CD4-positive, alpha-beta T cell (primary cell): ENCODE results near the gene NT5DC4. TPM values are rescaled to one million over a fixed set of nuclear protein-coding genes. Genes with fewer than 3 reads are reported as not detected.
A peak's percentile ranks its signal among the peaks of the same experiment; 100 is the strongest.

ENCODE experiments used
- ATAC-seq: fragments of 200-7000 bp; cut with Tn5 transposase; one replicate; pipeline ENCODE4 v1.10.0; 2022; ENCODE audit warnings: mild to moderate bottlenecking; ENCODE audit not compliant: poor library complexity
- CTCF ChIA-PET: fragments of 350-600 bp; sonication (Branson Sonifier 250); formaldehyde crosslinking; loops from one replicate; lab custom pipeline; 2021; ENCODE audit warnings: antibody characterized with exemption, inconsistent platforms; lab: Charles Lee
- POLR2A ChIA-PET: fragments of 350-600 bp; sonication (Branson Sonifier 250); formaldehyde crosslinking; loops from one replicate; lab custom pipeline; 2021; ENCODE audit warnings: antibody characterized with exemption, inconsistent platforms; lab: Charles Lee
- DNase-seq, 14 experiments: peaks; one replicate each; pipeline ENCODE4 v3.0.0-alpha.2; 2013 to 2020; ENCODE audit warnings: mixed read lengths in 2 of 14
- H3K27ac ChIP-seq, 2 donors: one replicate each; pipeline versions ENCODE4 v1.5.1 to v1.7.0; 2013; ENCODE audit warnings: low read length in 2 of 2, low read depth in 1 of 2, mild to moderate bottlenecking in 1 of 2
- H3K27me3 ChIP-seq, 2 experiments: 1 replicate in 1 of 2; 2 replicates in 1 of 2; pipeline versions ENCODE4 v1.6.1 to v1.7.0; 2013; ENCODE audit warnings: low read length in 2 of 2, control low read depth in 1 of 2, mild to moderate bottlenecking in 1 of 2, moderate library complexity in 1 of 2; ENCODE audit not compliant: insufficient read depth in 2 of 2, control insufficient read depth in 1 of 2
- H3K36me3 ChIP-seq: one replicate; pipeline ENCODE4 v1.6.1; 2013; ENCODE audit warnings: low read length, control low read depth; ENCODE audit not compliant: insufficient read depth
- H3K4me1 ChIP-seq: one replicate; pipeline ENCODE4 v1.6.1; 2013; ENCODE audit warnings: low read length, control low read depth; ENCODE audit not compliant: insufficient read depth
- H3K4me3 ChIP-seq: one replicate; pipeline ENCODE4 v1.5.1; 2013; ENCODE audit warnings: mild to moderate bottlenecking, low read length, moderate library complexity
- H3K9me3 ChIP-seq, 2 experiments: 1 replicate in 1 of 2; 2 replicates in 1 of 2; pipeline versions ENCODE4 v1.6.1 to v1.7.0; 2013; ENCODE audit warnings: low read length in 2 of 2, mild to moderate bottlenecking in 2 of 2, control low read depth in 1 of 2, moderate library complexity in 1 of 2; ENCODE audit not compliant: control insufficient read depth in 1 of 2, insufficient read depth in 1 of 2
- H3K27ac Mint-ChIP-seq: one replicate; pipeline ENCODE4 v1.8.0; 2020; ENCODE audit warnings: mixed read lengths
- H3K27me3 Mint-ChIP-seq: one replicate; pipeline ENCODE4 v1.8.0; 2021; ENCODE audit warnings: mixed read lengths
- H3K36me3 Mint-ChIP-seq: one replicate; pipeline ENCODE4 v1.8.0; 2021; ENCODE audit warnings: low read depth, mixed read lengths
- H3K4me1 Mint-ChIP-seq: one replicate; pipeline ENCODE4 v1.8.0; 2021; ENCODE audit warnings: low read depth, mixed read lengths
- H3K4me3 Mint-ChIP-seq: one replicate; pipeline ENCODE4 v1.8.0; 2020; ENCODE audit warnings: mild to moderate bottlenecking, mixed read lengths
- H3K9me3 Mint-ChIP-seq: one replicate; pipeline ENCODE4 v1.8.0; 2020; ENCODE audit warnings: mixed read lengths
- intact Hi-C, 2 experiments: fragments of 100-400 bp; cut with DNase I in 1 of 2; cut with micrococcal nuclease in 1 of 2; formaldehyde crosslinking; loops; one replicate each; pipeline versions ENCODE4 v1.15.1 to v1.9.0; 2023 to 2025; cut with DNase I, micrococcal nuclease
- total RNA-seq, 174 experiments: library from RNA in 2 of 174; stranded (reverse) in 2 of 174; gene quantifications; one replicate each; pipeline ENCODE4 v1.2.3 and lab custom pipeline; 2021 to 2026
- TF ChIP-seq, protein P1 (sequence below): fragments of 200-600 bp; IDR thresholded peaks from one replicate; pipeline ENCODE4 v1.8.0; 2022; ENCODE audit warnings: antibody characterized with exemption, mild to moderate bottlenecking

The NT5DC4 gene
- total RNA-seq, 2 experiments from 2014 or later: not detected

DNA sequence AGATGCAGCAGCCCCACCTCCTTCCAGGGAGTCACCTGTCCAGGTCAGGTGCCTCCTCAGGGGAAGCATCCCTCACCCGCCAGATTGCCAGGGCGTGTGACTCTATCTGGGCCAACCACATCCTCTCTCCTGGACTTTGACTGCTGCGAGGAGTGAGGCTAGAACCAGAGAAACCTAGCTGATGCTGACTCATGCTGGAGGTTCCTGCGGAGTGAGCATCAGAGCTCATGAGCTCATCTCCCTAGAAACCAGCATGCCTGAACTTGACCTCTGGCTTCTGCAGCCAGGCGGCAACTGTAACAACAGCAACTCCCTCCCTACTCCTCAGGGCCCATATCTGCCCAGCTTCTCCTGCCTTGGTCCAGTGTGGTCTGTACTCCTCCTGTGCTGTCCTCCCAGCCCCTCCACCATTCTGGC, 28.3 kb upstream of the NT5DC4 start:
- ChIA-PET CTCF (interaction anchor here (0.8 to 4.0 kb wide), 3 partner anchors 34 to 92 kb away, joined by 4 to 41 read pairs (median 5); no protein-coding TSS in a partner anchor), POLR2A (interaction anchor here (0.8 to 3.9 kb wide), 9 partner anchors 13 to 93 kb away, joined by 3 to 26 read pairs (median 4); partner anchors contain the start of gene SLC20A1)
- no peaks in the 10 kb centered on the region for H3K36me3 ChIP-seq
- Mint-ChIP-seq H3K9me3 (no peaks in the 10 kb centered on the region), H3K4me3 (peak overlapping the region; percentile 14), H3K27me3 (no peaks in the 10 kb centered on the region), H3K4me1 (peaks cover 22% of the 10 kb centered on the region), H3K36me3 (no peaks in the 10 kb centered on the region), H3K27ac (peak overlapping the region; percentile 51)
- ATAC-seq: peak; percentile 69
- peak overlapping the region in 1 of 2 donors; percentile 48 for H3K27ac ChIP-seq
- peak in 12 of 14 experiments; percentile 12 to 85 (median 35) for DNase-seq
- H3K27me3 ChIP-seq: peaks cover 0 to 3% of the 10 kb centered on the region in 2 experiments
- TF ChIP-seq, protein P1, sequence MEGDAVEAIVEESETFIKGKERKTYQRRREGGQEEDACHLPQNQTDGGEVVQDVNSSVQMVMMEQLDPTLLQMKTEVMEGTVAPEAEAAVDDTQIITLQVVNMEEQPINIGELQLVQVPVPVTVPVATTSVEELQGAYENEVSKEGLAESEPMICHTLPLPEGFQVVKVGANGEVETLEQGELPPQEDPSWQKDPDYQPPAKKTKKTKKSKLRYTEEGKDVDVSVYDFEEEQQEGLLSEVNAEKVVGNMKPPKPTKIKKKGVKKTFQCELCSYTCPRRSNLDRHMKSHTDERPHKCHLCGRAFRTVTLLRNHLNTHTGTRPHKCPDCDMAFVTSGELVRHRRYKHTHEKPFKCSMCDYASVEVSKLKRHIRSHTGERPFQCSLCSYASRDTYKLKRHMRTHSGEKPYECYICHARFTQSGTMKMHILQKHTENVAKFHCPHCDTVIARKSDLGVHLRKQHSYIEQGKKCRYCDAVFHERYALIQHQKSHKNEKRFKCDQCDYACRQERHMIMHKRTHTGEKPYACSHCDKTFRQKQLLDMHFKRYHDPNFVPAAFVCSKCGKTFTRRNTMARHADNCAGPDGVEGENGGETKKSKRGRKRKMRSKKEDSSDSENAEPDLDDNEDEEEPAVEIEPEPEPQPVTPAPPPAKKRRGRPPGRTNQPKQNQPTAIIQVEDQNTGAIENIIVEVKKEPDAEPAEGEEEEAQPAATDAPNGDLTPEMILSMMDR: no peak
- H3K4me3 ChIP-seq: no peak overlapping the region
- H3K9me3 ChIP-seq: no peaks in the 10 kb centered on the region
- peaks cover 31% of the 10 kb centered on the region for H3K4me1 ChIP-seq
- intact Hi-C loops: no loop called here

DNA sequence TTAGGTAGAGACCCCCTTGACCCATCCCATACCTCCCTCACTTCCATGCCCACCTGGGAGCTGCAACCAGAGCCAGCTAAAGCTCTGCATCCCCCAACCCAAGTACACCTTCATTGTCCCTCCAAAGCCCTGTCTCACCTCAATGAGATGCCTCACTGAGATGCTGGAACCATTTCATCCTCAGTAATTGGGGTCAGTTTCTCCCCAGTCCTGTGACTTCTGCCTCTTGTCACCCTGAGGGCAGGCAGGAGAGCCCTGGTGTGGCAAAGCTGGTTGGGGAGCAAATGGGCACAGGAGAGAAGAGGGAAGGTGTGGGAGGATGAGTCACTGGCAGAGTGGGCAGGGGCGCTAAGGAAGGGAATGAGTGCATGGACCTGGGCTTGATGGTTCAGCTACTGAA, 27.9 kb upstream of the NT5DC4 start:
- Mint-ChIP-seq H3K27ac (peak overlapping the region; percentile 51), H3K9me3 (no peaks in the 10 kb centered on the region), H3K4me1 (peaks cover 22% of the 10 kb centered on the region), H3K27me3 (no peaks in the 10 kb centered on the region), H3K36me3 (no peaks in the 10 kb centered on the region), H3K4me3 (peak overlapping the region; percentile 14)
- DNase-seq: peak in 1 of 14 experiments; percentile 34
- Histone ChIP-seq H3K4me1 (peaks cover 31% of the 10 kb centered on the region), H3K36me3 (no peaks in the 10 kb centered on the region), H3K27ac (peak overlapping the region in 1 of 2 donors; percentile 48), H3K4me3 (no peak overlapping the region), H3K27me3 (peaks cover 0 to 3% of the 10 kb centered on the region in 2 experiments), H3K9me3 (no peaks in the 10 kb centered on the region)
- ATAC-seq: no peak
- intact Hi-C loops: no loop called here
- TF ChIP-seq, protein P1: no peak
- ChIA-PET POLR2A (interaction anchor here (0.8 to 3.9 kb wide), 8 partner anchors 14 to 93 kb away, joined by 3 to 26 read pairs (median 4); partner anchors contain the start of gene SLC20A1), CTCF (interaction anchor here (4.0 kb wide), 1 partner anchor 66 kb away, joined by 41 read pairs; no protein-coding TSS in a partner anchor)

- DNase-seq (no peak), ATAC-seq (no peak)
- peaks cover 31% of the 10 kb centered on the region for H3K4me1 ChIP-seq
- H3K27me3 ChIP-seq: peaks cover 0 to 3% of the 10 kb centered on the region in 2 experiments
- H3K27ac ChIP-seq: no peak overlapping the region
- no peak overlapping the region for H3K4me3 Mint-ChIP-seq
- no peaks in the 10 kb centered on the region for H3K36me3 ChIP-seq
- peaks cover 22% of the 10 kb centered on the region for H3K4me1 Mint-ChIP-seq
- no peaks in the 10 kb centered on the region for H3K9me3 ChIP-seq
- POLR2A ChIA-PET: interaction anchor here (2.1 kb wide), 1 partner anchor 63 kb away, joined by 10 read pairs; no protein-coding TSS in a partner anchor
- CTCF ChIA-PET: no interaction called here
- H3K9me3 Mint-ChIP-seq: no peaks in the 10 kb centered on the region
- no peak overlapping the region for H3K27ac Mint-ChIP-seq
- intact Hi-C loops: no loop called here
- H3K36me3 Mint-ChIP-seq: no peaks in the 10 kb centered on the region
- H3K27me3 Mint-ChIP-seq: peaks cover 2% of the 10 kb centered on the region
- TF ChIP-seq, protein P1: no peak
- H3K4me3 ChIP-seq: no peak overlapping the region
Measured at GRCh38 chr2:112693596-112693995, 27.2 kb upstream of the NT5DC4 start.
